Stimulated activated CD4-positive, alpha-beta T cell treated with anti-CD3 and anti-CD28 coated beads, Interleukin-15, amount 100 ng/mL, for 1 hour (primary cell): ENCODE results near the gene ARHGAP35.
"Not testable (repeated sequence)": the region's sequence is repeated elsewhere in the genome, so short reads cannot be mapped to it uniquely, and the experiment has no call there.

Experiments used
- DNase-seq, 2 donors: peaks; one replicate each; pipeline ENCODE4 v3.0.0-alpha.2; 2020; ENCODE audit warnings: low read depth in 1 of 2, low spot score in 1 of 2

The ARHGAP35 gene

GRCh38 chr19:46868025-46868802 lies 7.4 kb downstream of the ARHGAP35 start:
- DNase-seq: no peak

- DNase-seq: not testable (repeated sequence)
Measured at GRCh38 chr19:46871173-46871572, 10.4 kb downstream of the ARHGAP35 start.

- no peak for DNase-seq
Measured at GRCh38 chr19:46872967-46873366, 12.2 kb downstream of the ARHGAP35 start.

DNA sequence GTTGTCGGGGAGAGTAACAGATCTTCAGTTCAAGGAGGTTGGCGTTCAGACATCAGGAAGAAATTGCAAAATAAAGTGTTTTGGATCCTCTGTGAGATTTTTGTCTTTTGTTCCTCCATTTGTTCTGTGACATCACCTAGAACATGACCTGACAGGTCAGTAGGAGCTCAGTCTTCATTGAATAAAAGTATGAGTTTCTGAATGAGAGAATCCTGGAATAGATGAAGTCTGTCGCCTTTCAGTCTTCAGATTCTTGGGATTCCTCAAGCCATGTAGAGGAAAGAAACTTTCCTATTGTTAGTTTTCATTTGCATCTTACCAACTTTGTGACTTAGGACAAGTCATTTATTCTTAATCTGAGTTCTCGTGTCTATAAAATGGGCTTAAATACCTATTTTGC lies 14.4 kb downstream of the ARHGAP35 start:
- no peak for DNase-seq

GRCh38 chr19:46875657-46876056 lies 14.9 kb downstream of the ARHGAP35 start:
- no peak for DNase-seq

DNA sequence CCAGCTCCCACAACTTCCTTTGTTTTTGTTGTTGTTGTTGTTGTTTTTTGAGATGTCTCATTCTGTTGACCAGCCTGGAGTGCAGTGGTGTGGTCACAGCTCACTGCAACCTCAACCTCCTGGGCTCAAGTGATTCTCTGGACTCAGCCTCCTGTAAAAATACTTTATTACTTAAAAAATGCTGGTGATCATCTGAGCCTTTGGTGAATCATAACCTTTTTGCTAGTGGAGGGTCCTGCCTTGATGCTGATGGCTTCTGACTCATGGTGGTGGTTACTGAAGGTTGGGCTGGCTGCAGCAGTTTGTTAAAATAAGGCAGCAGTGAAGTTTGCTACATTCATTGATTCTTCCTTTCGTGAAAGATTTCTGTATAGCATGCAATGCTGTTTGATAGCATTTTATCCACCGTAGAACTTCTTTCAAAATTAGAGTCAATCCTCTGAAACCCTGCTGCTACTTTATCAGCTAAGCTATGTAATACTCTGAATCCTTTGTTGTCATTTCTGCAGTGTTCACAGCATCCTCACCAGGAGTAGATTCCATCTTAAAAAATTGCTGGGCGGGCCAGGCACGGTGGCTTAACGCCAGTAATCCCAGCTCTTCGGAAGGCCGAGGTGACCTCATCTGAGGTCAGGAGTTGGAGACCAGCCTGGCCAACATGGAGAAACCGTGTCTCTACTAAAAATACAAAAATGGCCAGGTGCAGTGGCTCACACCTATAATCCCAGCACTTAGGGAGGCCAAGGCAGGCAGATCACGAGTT lies 18.0 kb downstream of the ARHGAP35 start:
- DNase-seq: no peak

DNA sequence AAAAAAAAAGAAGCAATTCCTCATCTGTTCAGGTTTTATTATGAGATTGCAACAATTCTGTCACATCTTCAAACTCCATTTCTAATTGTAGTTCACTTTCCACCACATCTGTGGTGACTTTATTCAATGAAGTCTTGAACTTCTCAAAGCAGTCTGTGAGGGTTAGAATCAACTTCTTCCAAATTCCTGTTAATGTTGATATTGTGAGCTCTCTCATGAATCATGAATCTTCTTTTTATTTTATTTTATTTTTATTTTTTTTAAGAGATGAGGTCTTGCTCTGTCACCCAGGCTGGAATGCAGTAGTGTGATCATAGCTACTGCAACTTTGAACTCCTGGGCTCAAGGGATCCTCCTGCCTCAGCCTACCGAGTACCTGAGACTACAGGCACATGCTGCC lies 19.6 kb downstream of the ARHGAP35 start:
- DNase-seq: no peak

- no peak for DNase-seq
Measured at GRCh38 chr19:46881092-46881491, 20.3 kb downstream of the ARHGAP35 start.

- no peak for DNase-seq
Measured at GRCh38 chr19:46882034-46882433, 21.2 kb downstream of the ARHGAP35 start.

DNA sequence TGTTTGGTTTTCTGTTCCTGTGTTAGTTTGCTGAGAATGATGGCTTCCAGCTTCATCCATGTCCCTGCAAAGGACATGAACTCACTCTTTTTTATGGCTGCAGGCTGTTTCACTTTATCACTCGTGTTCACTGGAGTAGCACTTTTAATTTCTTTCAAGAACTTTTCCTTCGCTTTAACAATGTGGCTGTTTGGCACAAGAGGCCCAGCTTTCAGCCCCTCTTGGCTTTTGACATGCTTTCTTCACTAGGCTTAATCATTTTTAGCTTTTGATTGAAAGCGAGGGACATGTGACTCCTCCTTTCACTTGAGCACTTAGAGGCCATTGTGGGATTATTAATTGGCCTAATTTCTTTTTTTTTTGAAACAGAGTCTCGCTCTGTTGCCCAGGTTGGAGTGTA lies 22.0 kb downstream of the ARHGAP35 start:
- not testable (repeated sequence) for DNase-seq

DNA sequence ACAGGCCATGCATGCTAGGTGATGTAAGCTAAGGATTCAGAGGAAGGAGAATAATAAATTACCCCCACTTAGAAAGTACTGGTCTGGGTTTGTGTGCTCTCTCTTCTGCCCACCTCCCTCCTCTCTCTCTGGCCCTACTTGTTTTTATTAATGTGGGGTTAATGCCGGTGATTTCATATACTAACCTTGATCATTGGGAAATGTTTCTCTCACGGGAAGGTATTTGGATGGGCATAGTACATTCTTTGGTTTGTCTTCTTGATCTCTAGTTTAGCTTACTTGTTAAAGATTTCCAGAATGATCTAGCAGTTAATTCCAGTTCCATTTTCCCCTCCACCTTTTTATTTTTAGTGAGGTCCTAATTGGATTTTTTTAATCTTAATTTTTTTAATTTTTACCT lies 24.6 kb downstream of the ARHGAP35 start:
- no peak for DNase-seq

DNA sequence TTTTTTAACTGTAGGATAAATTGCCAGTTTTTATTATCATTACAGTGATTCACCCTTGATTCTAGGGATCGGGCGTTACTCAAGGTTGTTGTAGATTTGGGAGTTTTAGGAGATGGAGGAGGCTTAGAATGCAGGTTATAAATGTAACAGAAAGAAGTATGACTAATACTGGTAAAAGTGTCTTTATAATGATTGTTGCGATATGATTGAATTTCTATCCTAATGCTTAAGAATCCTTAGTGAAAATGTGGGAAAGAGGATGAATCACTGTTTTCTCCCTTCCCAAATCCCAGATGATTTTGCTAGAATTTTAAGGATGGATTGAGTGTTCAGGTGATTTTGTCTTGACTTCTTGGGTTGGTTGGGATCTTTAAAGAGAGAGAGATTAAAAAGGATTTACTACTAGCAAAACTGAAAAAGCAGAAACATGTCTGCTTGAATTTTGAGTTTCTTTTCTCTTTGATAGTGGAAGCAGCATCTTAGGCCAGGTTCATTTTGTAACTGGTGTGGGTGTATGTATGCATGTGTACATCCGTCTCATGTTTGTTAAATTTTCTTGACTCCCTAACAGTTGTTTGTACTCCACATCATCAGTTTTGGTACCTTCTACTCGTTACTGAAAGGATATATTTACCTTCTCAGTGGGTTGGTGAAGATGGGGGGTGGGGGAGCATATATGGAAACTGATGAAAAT lies 25.9 kb downstream of the ARHGAP35 start:
- no peak for DNase-seq

- no peak for DNase-seq
Measured at GRCh38 chr19:46887240-46887782, 26.5 kb downstream of the ARHGAP35 start.

- DNase-seq: no peak
Measured at GRCh38 chr19:46890423-46891170, 29.8 kb downstream of the ARHGAP35 start.

DNA sequence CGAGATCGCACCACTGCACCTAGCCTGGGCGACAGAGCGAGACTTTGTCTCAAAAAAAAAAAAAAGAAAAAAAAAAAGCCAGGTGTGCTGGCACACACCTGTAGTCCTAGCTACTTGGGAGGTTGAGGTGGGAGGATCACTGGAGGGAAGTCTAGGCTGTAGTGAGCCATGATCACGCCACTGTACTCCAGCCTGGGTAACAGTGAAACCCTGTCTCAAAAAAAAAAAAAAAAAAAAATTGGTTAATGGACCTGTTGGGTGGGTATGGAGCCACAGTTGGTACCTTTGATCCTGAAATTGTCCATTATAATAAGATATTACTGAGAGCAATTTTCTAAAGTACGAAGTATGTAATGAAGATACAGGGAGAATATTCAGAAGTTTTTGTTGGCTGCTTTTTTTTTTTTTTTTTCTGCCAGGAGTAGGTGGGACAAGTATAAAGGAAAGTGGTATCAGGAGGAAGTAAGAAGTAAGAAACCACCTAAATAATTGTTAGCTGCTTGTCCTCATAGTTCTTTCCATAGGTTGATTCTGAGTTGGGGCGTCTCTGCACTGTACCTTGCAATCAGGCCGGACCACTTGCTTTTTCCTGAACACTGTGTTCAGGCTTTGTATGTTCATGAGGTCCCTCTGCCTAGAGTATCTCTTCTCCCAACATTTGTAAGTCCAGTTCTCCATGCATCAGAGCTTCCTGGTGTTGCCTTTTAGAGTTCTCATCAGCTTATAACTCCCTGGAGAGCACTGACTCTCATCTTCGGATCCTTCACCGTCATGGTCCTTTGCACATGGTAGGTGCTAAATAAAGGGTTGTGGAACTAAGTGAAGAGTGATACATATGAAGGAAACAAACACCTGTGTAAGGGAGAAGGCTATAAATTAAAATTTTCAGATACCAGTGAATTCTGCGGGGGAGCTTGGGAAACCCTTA lies 31.7 kb downstream of the ARHGAP35 start:
- no peak for DNase-seq

DNA sequence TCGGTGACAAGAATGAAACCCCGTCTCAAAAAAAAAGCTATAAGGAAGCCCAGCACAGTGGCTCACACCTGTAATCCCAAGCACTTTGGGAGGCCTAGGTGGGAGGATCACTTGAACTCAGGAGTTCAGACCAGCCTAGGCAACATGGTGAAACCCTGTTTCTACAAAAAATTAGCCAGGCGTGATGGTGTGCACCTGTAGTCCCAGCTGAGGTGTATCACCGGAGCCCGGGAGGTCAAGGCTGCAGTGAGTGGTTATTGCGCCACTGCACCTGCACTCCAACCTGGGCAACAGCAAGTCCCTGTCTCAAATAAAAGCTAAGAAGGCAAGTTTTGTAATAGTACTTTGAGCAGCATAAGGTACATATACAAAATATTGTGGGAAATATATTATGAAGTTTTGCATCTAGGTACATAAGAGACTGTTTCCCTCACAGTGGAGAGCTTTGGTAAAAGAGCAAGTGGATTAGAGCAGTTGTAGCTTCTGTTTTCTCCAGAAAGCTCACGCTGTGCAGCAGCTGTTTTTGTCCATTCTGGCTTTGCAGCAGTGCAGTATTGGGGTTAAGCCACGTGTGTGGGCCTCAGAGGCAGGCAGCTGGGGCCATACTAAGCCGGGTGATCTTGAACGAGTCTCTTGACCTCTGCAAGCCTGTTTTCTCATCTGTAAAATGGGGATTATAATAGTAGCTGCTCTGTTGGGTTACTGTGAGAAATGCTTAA lies 35.4 kb downstream of the ARHGAP35 start:
- DNase-seq: no peak

- DNase-seq: no peak
Measured at GRCh38 chr19:46898731-46899130, 37.9 kb downstream of the ARHGAP35 start.

DNA sequence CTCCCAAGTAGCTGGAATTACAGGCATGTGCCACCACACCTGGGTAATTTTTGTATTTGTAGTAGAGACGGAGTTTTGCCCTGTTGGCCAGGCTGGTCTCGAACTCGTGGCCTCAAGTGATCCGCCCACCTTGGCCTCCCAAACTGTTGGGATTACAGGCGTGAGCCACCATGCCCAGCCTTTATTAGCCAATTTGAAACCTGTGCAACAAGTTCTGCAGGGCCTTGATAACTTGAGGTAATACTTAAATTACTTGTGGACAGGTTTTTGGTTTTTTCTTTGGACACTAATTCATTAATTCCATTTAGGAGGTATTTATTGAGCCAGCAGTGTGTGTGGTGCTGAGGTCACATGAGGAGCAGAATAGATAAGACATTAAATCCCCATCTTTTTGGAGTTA lies 39.5 kb downstream of the ARHGAP35 start:
- DNase-seq: no peak

- no peak for DNase-seq
Measured at GRCh38 chr19:46901701-46902401, 41.1 kb downstream of the ARHGAP35 start.
